GM12875 (cell line): ENCODE data around the gene ZNF324.
A peak's percentile ranks its signal among the peaks of the same experiment; 100 is the strongest.
"Not testable (repeated sequence)": the region's sequence is repeated elsewhere in the genome, so short reads cannot be mapped to it uniquely, and the experiment has no call there.

Experiments
- H3K4me3 ChIP-seq: one replicate; pipeline ENCODE4 v1.5.1; 2011; ENCODE audit warnings: low read depth, low read length, control low read depth
- TF ChIP-seq, protein P1 (sequence below): IDR thresholded peaks from 2 replicates; pipeline ENCODE4 v1.5.1; 2011; ENCODE audit warnings: low read depth, mild to moderate bottlenecking, control low read depth, inconsistent platforms, low read length, moderate library complexity, borderline replicate concordance; ENCODE audit not compliant: insufficient read depth

The ZNF324 gene

DNA sequence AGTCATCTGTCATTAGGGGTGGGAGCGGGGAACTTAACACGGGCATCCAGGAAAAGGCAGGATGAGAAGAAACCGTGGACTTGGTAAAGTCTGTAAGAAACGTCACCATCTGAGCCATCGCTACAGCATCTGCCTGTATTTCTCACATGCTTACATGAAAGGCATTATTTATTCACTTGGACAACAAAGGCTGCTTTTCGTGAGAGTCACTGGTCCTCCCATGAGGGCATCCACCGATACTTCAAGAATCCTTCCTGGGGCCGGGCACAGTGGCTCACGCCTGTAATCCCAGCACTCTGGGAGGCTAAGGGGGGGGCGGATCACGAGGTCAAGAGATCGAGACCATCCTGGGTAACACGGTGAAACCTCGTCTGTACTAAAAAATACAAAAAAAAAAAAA lies 25.4 kb downstream of the ZNF324 start:
- H3K4me3 ChIP-seq: no peak overlapping the region
- TF ChIP-seq, protein P1, sequence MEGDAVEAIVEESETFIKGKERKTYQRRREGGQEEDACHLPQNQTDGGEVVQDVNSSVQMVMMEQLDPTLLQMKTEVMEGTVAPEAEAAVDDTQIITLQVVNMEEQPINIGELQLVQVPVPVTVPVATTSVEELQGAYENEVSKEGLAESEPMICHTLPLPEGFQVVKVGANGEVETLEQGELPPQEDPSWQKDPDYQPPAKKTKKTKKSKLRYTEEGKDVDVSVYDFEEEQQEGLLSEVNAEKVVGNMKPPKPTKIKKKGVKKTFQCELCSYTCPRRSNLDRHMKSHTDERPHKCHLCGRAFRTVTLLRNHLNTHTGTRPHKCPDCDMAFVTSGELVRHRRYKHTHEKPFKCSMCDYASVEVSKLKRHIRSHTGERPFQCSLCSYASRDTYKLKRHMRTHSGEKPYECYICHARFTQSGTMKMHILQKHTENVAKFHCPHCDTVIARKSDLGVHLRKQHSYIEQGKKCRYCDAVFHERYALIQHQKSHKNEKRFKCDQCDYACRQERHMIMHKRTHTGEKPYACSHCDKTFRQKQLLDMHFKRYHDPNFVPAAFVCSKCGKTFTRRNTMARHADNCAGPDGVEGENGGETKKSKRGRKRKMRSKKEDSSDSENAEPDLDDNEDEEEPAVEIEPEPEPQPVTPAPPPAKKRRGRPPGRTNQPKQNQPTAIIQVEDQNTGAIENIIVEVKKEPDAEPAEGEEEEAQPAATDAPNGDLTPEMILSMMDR: no peak

- H3K4me3 ChIP-seq: no peak overlapping the region
- TF ChIP-seq, protein P1: no peak
Observed at GRCh38 chr19:58497634-58498170, 30.8 kb downstream of the ZNF324 start.

DNA sequence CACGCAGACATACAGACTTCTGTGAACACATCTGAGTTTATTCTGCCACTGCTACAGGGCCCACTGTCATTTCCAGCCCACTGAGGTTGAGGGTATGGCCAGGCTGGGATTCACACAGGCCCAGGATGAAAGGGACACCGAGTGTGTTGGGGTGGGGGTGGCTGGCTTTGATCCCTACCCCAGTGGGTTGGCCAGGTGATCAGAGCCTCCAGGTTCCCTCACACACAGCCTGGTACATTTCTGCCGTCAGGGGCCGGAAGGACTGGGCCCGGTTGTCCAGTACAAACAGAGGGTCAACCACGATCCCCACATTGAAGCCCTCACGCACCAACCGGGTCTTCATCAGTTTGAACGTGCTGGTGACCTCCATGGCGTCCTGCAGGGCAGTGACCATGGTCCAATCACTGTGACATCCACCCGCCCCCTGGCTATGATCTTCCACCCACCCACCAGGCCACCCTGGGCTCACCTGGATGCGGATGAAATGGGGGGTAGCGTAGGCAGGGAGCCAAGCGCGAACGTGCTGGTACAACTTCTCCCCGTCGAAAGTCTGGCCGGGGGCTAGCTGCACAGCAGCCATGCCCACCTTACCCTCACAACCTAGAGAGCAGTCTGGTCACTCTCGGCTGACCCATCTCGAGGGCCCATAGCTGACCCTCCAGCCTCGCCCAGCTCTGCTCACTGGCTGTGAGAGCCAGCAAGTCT lies 31.6 kb downstream of the ZNF324 start:
- TF ChIP-seq, protein P1: no peak
- peak overlapping the region; percentile 54 for H3K4me3 ChIP-seq

DNA sequence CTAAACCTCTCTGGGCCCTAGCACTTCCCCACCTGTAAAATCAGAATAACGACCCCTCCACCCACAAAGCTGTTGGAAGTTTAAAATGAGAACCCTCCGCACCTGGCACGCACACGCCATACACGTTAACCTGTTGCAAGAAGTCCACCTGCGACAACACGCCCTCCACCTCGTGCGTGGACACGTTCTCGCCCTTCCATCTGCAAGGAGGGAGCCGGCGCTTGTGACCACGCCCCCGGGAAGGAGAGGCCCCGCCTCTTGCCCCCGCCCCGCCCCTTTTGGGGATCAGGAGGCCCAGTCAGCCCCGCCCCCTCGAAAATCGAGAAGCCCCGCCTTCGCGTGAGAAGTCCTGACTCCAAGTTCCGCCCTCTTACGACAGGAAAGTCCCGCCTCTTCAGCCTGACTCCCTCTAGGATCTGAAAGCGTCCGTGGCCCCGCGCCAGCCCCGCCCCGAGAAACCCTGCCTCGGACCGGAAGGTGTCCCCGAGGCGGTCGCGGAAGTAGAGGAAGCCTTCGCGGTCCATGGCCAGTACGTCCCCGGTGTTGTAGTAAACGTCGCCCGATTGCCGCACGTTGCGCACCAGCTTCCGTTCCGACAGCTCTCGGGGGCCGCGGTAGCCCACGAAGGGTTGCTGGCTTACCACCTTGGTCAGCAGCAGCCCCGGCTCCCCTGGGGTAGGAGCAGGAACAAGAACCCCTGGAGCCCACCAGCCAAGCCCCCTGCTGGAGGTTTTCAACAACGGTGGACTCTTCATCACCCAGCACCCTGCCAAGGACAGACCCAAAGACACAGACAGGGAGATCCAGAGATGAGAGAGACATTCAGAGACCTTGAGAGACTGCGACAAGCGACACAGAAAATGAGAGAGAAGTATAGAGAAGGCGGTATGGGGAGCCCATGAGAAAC lies 32.4 kb downstream of the ZNF324 start:
- TF ChIP-seq, protein P1: 0 out of 2 replicates have a peak, but pooled peaks have one; percentile 15
- H3K4me3 ChIP-seq: peak overlapping the region; percentile 54

DNA sequence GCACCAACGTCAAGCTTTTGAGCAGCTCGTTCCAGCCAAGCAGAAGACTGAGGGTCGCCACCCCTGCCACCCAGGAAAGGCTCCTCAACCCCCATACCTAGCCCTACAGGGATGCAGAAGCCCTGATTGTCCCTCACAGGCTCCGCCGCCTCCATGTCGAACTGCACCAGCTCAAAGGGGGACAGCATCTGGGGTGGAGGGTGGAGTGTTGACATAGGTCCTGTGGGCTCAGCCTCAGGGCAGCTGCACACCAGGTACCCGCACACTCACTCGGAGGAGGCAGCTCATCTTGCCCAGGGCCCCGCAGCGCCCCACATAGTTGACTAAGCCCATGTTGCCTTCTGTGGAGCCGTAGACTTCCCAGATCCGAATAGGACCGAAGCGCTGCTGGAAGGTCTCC lies 33.4 kb downstream of the ZNF324 start:
- no peak overlapping the region for H3K4me3 ChIP-seq
- TF ChIP-seq, protein P1: no peak

- not testable (repeated sequence) for H3K4me3 ChIP-seq
Observed at GRCh38 chr19:58507602-58508223, 40.8 kb downstream of the ZNF324 start.

DNA sequence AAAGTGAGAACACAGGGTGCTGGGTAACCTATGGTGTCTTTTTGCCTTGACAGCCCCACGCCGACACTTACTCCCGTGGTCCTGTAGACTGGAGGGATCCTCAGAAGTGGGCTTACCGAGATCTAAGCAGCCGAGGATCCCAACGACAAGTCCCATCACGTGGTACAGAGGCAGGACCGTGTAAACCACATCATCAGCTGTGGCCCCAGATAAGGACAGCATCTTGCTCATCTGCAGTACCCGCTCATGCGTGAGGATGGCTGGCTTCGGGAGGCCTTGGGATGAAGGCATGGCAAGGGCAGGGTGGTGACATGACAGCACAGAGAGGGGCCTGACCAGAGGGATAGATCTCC lies 42.8 kb downstream of the ZNF324 start:
- TF ChIP-seq, protein P1: no peak
- no peak overlapping the region for H3K4me3 ChIP-seq
